Breast epithelium (tissue), 3 donors: ENCODE results near the gene CHCHD4.

Source experiments
- POLR2A ChIP-seq: fragments of 450-650 bp; IDR thresholded peaks from one replicate; pipeline ENCODE4 v1.6.1; 2016; ENCODE audit warnings: antibody characterized with exemption, mild to moderate bottlenecking, moderate library complexity
- TF ChIP-seq, protein P1 (sequence below), 3 donors: fragments of 450-650 bp; IDR thresholded peaks; one replicate each; pipeline ENCODE4 v1.5.1; 2016 to 2017; ENCODE audit warnings: antibody characterized with exemption in 3 of 3, mild to moderate bottlenecking in 3 of 3, moderate library complexity in 3 of 3

DNA sequence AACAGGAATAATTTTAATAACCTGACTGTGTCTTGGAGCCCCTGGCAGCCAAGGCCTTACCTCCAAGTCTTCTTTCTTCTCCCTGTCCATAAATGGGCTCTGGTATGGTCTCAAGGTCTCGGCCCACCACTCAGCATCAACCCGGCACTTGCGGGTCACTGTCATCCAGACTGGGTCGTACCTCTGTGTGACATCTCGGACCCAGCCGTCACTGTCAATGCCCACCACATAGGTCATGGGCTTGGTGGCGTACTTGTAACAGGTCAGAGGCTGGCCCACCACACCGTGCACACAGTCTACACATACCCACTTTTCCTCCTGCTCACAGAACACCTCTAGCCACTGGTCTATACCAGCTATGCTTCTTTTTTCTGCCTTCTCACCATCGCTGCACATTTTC is 33.3 kb upstream of the CHCHD4 start:
- no peak for TF ChIP-seq POLR2A
- TF ChIP-seq, protein P1, sequence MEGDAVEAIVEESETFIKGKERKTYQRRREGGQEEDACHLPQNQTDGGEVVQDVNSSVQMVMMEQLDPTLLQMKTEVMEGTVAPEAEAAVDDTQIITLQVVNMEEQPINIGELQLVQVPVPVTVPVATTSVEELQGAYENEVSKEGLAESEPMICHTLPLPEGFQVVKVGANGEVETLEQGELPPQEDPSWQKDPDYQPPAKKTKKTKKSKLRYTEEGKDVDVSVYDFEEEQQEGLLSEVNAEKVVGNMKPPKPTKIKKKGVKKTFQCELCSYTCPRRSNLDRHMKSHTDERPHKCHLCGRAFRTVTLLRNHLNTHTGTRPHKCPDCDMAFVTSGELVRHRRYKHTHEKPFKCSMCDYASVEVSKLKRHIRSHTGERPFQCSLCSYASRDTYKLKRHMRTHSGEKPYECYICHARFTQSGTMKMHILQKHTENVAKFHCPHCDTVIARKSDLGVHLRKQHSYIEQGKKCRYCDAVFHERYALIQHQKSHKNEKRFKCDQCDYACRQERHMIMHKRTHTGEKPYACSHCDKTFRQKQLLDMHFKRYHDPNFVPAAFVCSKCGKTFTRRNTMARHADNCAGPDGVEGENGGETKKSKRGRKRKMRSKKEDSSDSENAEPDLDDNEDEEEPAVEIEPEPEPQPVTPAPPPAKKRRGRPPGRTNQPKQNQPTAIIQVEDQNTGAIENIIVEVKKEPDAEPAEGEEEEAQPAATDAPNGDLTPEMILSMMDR (IDR thresholded peaks at IDR 0.05) = no peak
